ENCODE data around the gene SPHK1.

Gene SPHK1

DNA sequence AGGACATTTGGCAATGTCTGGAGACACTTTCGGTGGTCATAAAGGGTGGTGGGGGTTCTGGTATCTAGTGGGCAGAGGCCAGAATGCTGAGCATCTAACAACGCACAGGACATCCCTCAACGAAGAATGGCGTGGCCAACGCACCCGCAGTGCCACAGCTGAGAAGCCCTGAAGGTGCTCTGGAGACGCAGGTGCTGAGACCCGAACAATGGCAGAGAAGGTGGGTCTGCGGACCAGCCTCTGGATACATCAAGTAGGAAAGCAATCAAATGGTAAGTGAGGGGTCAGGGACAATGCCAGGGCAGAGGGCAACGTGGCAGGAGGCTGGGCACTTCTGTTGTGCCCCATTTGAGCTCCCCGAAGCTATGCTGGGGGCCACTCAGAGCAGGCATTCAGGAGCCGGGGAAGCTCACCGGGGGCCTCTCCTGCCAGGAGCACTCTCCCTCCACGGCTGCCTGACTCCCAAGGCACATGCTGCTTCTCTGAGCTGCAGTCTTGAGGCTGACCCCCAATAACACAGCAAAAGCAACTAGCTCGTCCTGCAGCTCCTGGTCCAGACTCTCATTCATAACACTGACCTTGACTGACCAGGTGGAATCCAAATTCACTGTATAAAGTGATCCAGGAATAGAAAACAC lies 26.0 kb downstream of the SPHK1 start:
- DNase-seq, result no peak

DNA sequence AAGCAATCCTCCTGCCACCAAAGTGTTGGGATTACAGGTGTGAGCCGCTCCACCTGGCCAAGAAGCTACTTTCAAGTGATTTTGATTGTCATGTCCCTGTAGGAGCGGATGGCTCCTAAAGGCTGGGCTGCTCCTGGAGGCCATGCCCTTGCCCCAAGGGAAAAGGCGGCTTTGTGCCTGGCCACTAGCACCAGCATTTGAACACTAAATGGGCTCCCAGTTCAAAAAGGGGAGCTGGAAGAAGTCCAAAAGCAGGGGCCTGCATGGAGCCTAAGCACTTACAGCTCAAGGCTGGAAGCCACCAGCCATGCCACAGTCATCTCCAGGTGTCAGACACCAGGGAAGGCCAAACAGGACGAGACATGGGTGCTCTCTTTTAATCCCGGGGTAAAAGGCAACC lies 26.8 kb downstream of the SPHK1 start:
- DNase-seq, result no peak

DNA sequence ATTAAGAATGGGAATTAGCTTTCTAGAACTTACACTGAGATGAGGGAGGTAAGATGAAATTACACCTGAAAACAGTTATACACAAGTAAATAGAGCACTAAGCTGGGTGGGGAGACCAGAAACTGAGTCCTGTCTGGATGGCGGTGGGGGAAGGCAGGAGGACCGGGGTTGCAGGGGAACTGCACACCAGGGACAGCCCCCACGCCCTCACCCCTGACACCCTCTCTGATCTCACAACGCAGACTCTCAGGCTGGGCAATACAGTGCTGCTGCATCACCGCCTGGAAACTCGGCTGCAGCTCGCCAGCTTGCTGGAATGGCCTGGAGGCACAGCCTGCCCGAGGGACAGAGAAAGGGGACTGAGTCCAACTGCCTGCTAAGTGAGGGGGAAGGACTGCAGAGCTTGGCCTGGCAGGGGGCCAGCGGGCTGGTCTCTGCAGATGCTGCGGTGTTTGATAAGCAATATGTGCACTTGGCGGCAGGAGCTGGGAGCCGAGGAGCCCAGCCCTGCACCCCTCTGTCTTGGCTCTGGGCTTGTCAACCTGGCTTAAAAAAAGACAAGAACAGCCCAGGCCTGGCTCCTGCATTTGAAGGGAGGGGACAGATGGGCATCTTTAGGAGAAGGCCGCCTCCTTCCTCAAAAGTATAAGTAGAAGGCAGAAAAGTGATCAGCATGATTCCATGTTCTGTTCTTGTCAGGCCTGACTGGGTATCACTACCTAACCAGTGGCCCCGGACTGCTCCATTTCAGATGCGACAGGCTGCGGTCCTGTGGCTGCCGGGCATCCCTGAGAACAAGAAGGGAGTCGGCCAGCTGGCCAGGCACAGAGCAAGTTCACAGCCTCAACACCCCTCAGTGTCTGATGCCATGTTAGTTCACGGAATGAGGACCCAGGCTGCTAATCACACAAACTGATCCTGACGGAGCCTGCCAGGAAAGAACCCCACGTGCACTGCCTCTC lies 30.2 kb downstream of the SPHK1 start:
- no peak for DNase-seq

DNA sequence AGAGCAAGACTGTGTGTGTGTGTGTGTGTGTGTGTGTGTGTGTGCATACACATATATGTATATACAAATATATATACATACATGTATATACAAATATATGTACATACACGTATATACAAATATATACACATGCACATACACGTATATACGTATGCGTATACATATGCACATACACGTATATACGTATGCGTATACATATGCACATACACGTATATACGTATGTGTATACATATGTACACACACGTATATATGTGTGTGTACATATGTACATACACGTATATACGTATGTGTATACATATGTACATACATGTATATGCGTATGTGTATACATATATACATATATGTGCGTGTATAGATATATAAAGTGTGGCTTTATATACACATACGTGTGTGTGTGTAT lies 31.4 kb downstream of the SPHK1 start:
- no peak for DNase-seq

DNA sequence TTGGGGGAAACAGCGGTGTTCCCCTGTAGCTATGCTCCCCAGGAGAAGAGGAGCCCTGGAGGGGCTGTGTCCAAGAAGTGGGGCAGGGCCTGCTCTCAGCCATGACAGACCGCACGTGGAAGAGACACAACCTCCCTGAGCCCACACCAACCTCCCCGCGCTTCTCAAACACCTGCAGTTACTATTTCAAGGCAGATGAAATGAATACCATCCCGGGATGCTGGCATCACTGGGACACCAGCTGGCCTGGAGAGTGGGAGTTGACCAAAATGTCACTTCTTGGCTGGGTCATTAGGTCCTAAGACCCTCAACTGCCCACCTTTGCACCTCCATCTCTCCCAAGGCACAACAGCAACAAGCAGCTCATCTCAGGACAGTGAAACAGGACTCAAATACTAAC lies 32.0 kb downstream of the SPHK1 start:
- no peak for DNase-seq

DNA sequence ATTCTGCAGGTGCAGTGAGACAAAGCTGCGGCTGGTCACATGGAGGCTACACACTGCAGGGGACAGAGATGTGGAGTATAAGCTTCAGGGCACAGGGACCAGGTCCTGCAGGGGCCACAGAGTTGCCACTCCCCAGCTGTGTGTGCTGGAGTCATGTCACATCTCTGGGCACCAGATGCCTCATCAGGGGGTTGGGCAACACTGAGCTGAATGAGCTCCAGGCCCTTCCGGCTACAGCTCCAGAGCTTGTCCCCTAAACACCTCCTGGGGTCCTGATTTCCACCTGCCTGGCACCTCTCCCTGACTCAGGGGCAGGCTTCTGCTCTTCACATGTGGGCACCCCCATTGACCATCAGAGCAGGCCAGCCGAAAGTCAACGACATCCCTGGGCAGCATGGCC lies 32.5 kb downstream of the SPHK1 start:
- DNase-seq, result no peak

DNA sequence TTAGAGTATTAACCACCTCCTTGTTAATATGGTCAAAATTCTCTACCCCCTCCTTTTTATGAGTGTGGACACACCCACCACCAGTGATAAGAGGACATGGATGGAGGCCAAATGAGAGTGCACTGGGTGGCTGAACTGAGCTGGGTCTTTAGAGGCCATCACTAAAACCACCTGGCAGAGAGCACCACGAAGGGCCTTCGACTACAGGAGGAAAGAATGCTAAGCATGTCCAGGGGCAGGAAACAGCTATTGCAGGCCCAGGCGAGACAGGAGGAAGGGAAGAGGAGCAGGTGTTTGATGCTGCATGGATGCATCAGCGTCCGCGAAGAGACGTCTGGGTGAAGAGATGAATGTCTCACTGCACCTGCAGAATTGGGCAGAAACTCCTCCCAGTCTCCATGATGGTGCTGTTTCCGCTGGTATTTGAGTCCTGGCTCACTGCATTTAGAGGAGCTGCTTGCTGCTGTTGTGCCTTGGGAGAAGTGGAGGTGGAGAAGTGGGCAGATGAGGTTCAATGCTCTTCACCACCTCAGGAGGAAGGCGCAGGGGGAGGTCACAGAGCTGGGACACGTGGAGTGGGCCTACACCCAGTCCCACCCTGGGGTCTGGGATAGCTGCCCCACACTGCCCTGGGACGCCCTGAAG lies 33.2 kb downstream of the SPHK1 start:
- no peak for DNase-seq

DNA sequence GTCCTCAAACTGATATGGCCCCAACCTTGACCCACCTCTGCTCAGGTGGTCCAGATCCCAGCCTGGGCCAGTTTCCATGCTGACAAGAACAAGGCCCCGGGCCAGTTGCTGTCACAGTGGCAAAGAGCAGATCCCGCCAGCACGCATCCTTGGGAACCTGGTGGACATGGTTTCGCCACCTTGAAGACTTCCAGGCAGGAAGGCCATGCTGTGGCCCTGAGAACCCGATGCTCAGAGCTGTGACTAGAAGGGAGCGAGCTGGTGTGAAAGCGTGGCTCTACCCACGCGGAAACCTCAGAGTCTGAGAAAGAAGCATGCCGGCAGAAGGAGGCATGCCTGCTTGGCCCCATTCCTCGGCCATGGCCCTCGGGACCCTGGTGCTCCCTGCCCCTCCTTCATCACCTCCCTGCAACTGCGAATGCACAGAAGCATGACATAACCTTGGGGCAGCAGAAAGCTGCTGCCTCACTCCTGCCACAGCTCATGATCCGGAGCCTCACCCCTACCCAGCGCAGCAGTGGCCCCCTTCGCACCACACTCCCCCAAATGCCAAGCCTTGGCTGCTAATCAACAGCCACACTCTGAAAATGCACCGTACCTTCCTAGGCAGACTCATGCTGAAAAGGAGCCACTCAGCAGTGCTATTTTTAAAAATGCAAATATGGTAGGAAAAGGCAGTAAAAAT lies 35.3 kb downstream of the SPHK1 start:
- DNase-seq, result no peak

DNA sequence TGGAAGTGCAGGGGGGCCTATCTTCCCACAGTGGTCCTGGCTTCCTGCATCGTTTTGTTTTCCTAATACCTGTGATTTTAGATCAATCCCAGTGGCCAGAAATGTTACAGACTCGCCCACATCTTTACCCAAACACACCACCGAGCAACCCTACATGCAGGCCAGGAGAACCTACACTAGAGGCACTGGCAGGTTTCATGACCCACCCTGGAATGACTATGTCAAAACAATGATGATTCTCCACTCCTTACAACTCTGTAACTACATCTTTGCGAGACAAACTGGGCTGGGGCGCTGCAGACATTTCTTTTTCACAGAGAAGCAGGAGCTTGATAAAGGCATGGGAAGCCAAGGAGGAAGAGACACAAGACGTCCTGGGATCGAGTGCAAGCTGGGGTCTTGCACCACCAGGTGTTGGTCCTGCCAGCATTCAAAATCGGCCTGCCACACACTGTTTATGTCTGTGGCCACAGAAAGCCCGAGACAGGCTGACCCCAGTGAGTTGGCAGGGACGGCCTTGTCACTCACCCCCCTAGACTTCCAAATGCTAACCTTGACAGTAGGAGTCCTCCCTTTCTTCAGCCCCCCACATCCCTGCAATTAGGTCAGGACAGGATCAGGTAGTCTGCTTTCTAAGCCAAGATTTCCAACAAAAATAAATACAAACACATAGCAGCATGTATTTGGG lies 36.1 kb downstream of the SPHK1 start:
- no peak for DNase-seq

DNA sequence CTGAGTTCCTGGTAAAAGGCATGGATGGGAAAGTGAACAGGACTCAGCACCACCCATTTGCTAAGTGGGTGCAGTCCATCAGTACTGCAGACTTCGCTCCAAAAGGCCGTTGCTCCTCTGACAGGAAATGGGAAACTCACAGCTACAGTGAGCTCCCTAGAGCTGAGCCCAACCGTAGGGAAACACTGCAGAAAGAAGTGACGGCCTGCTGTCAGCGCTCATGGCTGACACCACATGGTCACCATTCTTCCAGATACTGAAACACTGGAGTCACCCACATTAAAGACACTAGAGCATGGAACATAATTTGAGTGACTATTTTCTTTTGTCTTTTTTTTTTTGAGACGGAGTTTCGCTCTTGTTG lies 36.6 kb downstream of the SPHK1 start:
- no peak for DNase-seq

DNA sequence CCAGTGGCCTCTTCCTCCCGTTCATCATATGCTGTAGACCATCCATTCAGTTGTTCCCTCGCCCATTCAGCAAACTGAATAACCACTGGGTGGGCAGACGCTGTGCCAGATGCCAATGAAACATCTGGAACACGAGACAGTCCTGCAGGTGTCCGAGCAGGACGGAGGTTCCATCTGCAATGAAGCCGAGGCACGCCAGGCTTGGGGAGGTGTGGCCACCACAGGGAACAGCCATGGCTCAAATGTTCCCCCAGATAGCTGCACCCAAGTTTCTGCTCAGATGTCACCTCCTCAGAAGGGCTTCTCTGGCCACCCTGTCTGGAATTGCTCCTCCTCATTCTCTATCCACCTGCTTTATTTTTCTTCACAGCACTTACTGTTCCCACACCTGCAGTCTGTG lies 38.0 kb downstream of the SPHK1 start:
- DNase-seq, result no peak

DNA sequence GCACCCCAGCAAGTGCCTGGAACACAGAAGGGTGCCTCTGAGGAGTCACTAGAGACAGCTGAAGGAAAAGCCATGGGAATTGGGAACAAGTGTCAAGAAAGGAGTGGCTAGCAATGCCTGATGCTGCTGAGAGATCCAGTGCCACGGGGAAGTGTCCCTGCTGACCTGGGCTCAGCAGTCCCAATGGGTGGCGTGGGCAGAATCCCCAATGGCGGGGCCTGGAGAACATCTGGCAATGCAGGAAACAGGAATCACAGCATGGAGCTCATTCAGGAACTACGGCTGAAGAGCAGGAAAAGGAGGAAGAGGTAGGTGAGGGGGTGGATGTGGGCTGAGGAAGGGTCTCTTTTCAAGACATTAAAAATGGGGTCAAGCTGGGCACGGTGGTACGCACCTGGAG lies 38.5 kb downstream of the SPHK1 start:
- DNase-seq, result no peak

DNA sequence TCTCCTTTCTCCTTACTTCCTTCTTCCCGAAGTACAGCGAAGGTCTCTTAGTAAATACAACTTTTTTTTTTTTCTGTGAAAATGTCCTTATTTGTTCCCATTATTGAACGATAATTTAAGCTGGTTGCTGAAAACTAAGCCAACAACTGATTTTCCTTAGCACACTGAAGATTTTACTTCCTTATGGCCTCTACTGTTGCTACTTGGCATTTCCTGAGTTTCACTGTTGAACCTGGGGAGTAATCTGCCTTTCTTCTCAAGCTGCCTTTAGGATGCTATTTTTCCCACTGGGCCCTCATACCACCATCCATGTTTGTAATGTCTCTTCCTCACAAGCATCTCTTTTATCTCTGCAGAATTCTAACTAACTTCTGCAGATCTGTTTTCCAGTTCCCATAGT lies 42.4 kb downstream of the SPHK1 start:
- DNase-seq, result no peak

DNA sequence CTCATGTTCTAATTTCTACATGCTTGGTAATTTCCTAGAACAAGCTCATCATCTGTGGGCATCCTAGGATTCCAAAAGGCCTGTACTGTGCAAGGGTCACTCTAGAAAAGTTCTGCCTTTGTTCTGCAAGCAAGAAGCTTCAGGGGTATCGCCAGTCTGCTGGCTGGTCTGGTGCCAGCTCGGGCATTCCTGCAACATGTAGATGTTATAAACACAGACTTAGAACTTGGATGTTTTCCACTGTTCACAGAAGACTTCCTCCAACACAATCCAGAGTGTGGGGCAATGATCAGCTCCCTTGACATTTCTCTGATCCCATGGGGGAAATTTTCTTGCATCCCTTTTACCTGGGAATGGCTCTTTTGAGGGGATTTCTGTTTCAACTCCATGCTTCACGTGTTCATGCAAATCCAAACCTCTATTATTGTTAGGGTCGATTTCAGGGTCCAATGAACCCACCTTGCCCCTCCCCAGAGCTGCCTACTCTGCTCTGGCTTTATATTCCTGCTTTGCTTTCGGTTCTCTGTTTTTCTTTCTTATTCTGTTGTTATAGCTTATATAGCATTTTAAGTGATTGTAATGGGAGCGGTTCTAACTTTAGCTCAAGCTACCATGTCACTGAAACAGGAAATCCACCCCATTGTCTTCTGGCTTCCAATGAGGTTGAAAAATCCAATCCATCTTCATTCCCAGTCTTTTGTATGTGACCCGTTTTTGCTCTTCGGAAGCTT lies 43.3 kb downstream of the SPHK1 start:
- DNase-seq, result peak in 1 of 3 donors; percentile 10

DNA sequence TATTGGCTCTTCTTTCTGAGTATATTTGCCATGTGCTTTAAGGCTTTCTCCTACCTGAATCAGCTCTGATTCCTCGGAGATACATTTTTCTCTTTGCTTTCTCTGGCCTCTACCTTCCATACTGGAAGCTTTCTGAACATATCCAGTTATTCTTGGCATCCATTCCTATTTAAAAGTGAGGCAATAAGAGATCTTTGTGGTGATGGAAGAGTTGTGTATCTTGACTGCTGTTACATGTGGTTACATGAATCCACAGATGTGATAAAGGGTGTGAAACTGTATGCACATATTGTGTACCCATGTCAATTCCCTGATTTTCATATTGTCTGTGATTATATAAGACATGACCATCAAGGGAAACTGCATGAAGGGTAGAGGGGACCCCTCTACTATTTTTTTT lies 44.1 kb downstream of the SPHK1 start:
- DNase-seq, result no peak

DNA sequence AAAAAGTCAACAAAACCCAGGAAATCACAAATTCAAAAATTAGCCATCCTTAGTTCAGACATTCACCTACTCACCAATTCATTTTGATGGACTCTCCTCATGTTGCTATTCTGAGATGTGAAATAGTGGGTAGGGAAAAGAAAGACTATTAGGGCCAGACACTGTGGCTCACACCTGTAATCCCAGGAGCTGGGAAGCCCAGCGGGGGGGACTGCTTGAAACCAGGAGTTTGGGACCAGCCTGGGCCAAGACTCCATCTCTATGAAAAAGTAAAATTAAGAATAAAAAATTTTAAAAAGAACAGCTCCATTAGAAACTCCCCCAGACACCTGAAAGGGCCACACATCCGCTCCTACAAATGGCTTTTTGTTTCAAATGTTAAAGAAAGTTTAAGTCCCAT lies 47.1 kb downstream of the SPHK1 start:
- DNase-seq, result no peak

DNA sequence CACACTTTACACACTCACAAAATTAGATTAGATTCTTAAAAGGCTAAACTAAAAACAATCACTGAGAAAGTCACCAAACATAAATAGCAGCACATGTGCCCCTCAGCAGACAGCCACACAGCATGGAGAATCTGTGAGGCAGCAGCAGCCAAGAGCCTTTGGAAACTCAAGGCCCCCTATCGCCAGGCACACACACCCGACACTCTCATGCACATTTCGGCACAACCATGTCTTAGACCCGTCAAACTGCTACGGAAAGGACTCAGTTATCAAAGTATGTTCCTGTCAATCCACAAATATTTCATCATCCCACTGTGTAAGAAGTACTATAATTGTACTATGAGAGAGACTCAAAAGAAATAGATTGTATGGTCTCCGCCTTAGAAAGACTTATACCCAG lies 47.6 kb downstream of the SPHK1 start:
- DNase-seq, result no peak

DNA sequence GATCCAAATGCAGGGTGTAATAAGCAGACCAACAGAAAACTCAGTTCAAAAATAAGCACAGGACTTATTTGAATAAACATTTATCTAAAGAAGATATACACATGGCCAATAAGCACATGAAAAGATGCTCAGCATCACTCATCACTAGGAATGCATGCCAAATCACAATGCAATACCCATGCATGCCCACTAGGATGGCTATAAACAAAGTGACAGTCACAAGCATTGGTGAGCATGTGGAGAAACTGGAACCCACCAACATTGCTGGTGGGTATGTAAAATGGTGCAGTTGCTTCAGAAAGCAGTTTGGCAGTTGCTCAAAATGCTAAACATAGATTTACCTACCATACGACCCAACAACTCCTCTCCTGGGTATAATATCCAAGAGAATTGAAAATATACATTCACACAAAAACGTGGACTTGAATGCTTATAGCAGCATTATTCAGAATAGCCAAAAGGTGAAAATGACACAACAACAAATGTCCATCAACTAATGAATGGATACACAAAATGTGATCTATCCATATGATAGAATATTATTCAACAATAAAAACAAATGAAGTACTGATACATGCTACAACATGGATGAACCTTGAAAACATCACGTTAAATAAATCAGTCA lies 48.4 kb downstream of the SPHK1 start:
- DNase-seq, result peak in 1 of 3 donors; percentile 22

DNA sequence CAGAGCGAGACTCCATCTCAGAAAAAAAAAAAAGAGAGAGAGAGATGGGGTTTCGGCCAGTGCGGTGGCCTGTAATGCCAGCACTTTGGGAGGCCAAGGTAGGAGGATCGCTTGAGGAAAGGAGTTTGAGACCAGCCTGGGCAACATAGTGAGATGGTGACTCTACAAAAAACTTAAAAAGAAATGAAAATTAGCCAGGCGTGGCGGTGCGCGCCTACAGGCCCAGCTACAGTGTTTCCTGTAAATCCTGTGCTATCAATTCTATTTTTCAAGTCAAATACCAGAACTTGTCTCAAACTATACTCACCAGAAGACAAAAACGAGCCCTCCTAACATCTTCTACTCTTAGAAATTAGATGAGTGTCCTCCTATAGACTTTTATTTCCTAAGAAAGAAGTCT lies 49.3 kb downstream of the SPHK1 start:
- DNase-seq, result no peak

DNA sequence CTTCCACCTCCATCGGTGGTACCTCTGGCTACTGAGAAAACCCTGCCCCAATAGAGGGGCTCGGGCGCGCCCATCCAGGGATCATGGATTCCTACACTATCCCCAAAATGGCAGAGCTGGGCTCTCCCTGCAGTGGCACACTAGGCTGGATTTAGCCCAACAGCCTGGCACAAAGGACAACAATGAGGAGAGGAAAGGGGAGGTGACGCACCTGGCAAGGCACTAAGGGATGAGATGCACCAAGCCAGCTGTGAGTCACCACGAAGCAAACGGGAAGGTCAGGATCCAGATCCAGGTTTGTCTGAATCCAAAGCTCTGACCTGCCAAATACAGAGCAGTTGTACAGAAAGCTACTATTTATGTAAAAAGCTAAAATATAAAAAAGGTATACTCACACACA lies 50.5 kb downstream of the SPHK1 start:
- DNase-seq, result no peak

DNA sequence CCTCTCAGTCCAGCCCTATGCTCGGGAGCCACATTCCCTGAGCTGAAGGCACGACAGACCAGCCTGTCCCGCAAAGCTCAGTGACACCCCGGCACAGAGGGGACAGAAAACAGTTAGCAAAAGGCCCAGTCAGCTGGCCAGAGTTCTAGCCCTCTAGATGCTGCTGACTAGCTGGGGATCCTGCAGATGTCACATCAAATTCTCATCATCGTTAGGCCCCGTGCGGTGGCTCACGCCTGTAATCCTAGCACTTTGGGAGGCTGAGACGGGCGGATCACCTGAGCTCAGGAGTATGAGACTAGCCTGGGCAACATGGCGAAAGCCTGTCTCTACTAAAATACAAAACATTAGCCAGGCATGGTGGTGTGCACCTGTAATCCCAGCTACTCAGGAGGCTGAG lies 51.3 kb downstream of the SPHK1 start:
- no peak for DNase-seq
